ENCODE measurements around the gene MYT1.

- TF ChIP-seq CTCF (IDR thresholded peaks at IDR 0.05), result no peak
- no peak for TF ChIP-seq POLR2A (IDR thresholded peaks at IDR 0.05)
Measured at GRCh38 chr20:64246616-64247306, 82.5 kb downstream of the MYT1 start.
